SK-N-SH (cell line): ENCODE results near the gene C17orf50. TPM values are rescaled to one million over a fixed set of nuclear protein-coding genes. Genes with fewer than 3 reads are reported as not detected.

Experiments
- CTCF ChIA-PET: fragments of 300-600, 350-600 bp; formaldehyde crosslinking; extraction: SDS; loops from one replicate; lab custom pipeline; 2021; lab: Yijun Ruan, JAX
- POLR2A ChIA-PET: fragments of 350-600 bp; sonication (Branson Sonifier 250); formaldehyde crosslinking; extraction: SDS; loops from one replicate; lab custom pipeline; 2020; ENCODE audit warnings: antibody characterized with exemption, inconsistent platforms; lab: Yijun Ruan, JAX
- DNase-seq: peaks from one replicate; pipeline ENCODE4 v3.0.0; 2012
- H2AFZ ChIP-seq: fragments of 200-600 bp; sonication (generic); 2 replicates; pipeline ENCODE4 v1.8.1; 2016; ENCODE audit warnings: antibody characterized with exemption, mild to moderate bottlenecking, low read depth
- H3F3A ChIP-seq: fragments of 200-600 bp; sonication (generic); replicated peaks from 2 replicates; pipeline ENCODE3; 2016; ENCODE audit warnings: antibody characterized with exemption, mild to moderate bottlenecking; ENCODE audit not compliant: insufficient read depth
- H3K27ac ChIP-seq, 2 experiments: fragments of 200-500 bp in 1 of 2; fragments of 200-600 bp in 1 of 2; sonication (Bioruptor generic) in 1 of 2; sonication (generic), shearing (Covaris generic) in 1 of 2; 2 replicates each; pipeline versions ENCODE4 v1.5.1 to v1.6.1; 2014 to 2016; ENCODE audit warnings: low read depth in 2 of 2, inconsistent platforms in 1 of 2, low read length in 1 of 2, mild to moderate bottlenecking in 1 of 2, mixed read lengths in 1 of 2
- H3K27me3 ChIP-seq: fragments of 200-600 bp; sonication (generic), shearing (Covaris generic); 2 replicates; pipeline ENCODE4 v1.6.1; 2016; ENCODE audit warnings: mixed run types; ENCODE audit not compliant: insufficient read depth
- H3K36me3 ChIP-seq, 2 experiments: fragments of 200-500 bp in 1 of 2; fragments of 200-600 bp in 1 of 2; sonication (Bioruptor generic) in 1 of 2; sonication (generic) in 1 of 2; replicated peaks in 1 of 2; 2 replicates each; pipeline versions ENCODE3 to v1.5.1; 2014 to 2016; ENCODE audit warnings: low read length in 1 of 2, mild to moderate bottlenecking in 1 of 2; ENCODE audit not compliant: insufficient read depth in 2 of 2, control insufficient read depth in 1 of 2
- H3K4me1 ChIP-seq, 2 experiments: fragments of 200-500 bp in 1 of 2; fragments of 200-600 bp in 1 of 2; sonication (Bioruptor generic) in 1 of 2; sonication (generic), shearing (Covaris generic) in 1 of 2; 2 replicates each; pipeline versions ENCODE4 v1.5.1 to v1.6.1; 2014 to 2016; ENCODE audit warnings: low read depth in 1 of 2, low read length in 1 of 2, mixed run types in 1 of 2; ENCODE audit not compliant: insufficient read depth in 2 of 2, control insufficient read depth in 1 of 2
- H3K4me2 ChIP-seq: fragments of 200-600 bp; sonication (generic), shearing (Covaris generic); 2 replicates; pipeline ENCODE4 v1.6.1; 2017; ENCODE audit warnings: mixed run types
- H3K4me3 ChIP-seq, 2 experiments: fragments of 200-500 bp in 1 of 2; fragments of 200-600 bp in 1 of 2; sonication (Bioruptor generic) in 1 of 2; sonication (generic), shearing (Covaris generic) in 1 of 2; 2 replicates each; pipeline versions ENCODE4 v1.5.1 to v1.8.1; 2014 to 2016; ENCODE audit warnings: low read depth in 2 of 2, inconsistent platforms in 1 of 2, low read length in 1 of 2, mild to moderate bottlenecking in 1 of 2, mixed read lengths in 1 of 2, moderate library complexity in 1 of 2
- H3K79me2 ChIP-seq: fragments of 200-600 bp; sonication (generic); 2 replicates; pipeline ENCODE4 v1.8.1; 2017; ENCODE audit warnings: mild to moderate bottlenecking; ENCODE audit not compliant: insufficient read depth
- H3K9ac ChIP-seq: fragments of 200-600 bp; sonication (generic); 2 replicates; pipeline ENCODE4 v1.6.1; 2017; ENCODE audit warnings: mixed run types
- H3K9me2 ChIP-seq: fragments of 200-600 bp; sonication (generic); 2 replicates; pipeline ENCODE4 v1.6.1; 2017; ENCODE audit warnings: mixed run types
- H3K9me3 ChIP-seq: fragments of 200-600 bp; sonication (generic); 2 replicates; pipeline ENCODE4 v1.6.1; 2017; ENCODE audit warnings: mixed run types, mild to moderate bottlenecking, moderate library complexity
- H4K20me1 ChIP-seq: fragments of 200-600 bp; sonication (generic); 2 replicates; pipeline ENCODE4 v1.6.1; 2017; ENCODE audit warnings: mild to moderate bottlenecking, mixed run types; ENCODE audit not compliant: insufficient read depth
- CTCF ChIP-seq: fragments of 200-600 bp; sonication (generic); IDR thresholded peaks from 2 replicates; pipeline ENCODE4 v1.6.1; 2017; ENCODE audit warnings: antibody characterized with exemption, mild to moderate bottlenecking, moderate library complexity
- EP300 ChIP-seq, 2 experiments: IDR thresholded peaks; 2 replicates each; pipeline versions ENCODE4 v1.4.0 to v1.6.1; 2012; ENCODE audit warnings: borderline replicate concordance in 1 of 2, low read depth in 1 of 2, low read length in 1 of 2
- GATA2 ChIP-seq: sonication (generic); formaldehyde crosslinking; IDR thresholded peaks from 2 replicates; pipeline ENCODE4 v1.5.0; 2020; ENCODE audit warnings: mild to moderate bottlenecking, missing genetic modification reagents
- NFIC ChIP-seq: IDR thresholded peaks from 2 replicates; pipeline ENCODE4 v1.4.0; 2012; ENCODE audit warnings: borderline replicate concordance
- RAD21 ChIP-seq: IDR thresholded peaks from 2 replicates; pipeline ENCODE4 v1.6.1; 2012; ENCODE audit warnings: mild to moderate bottlenecking, low read length
- SMC3 ChIP-seq: IDR thresholded peaks from 2 replicates; pipeline ENCODE4 v1.6.1; 2012; ENCODE audit warnings: low read depth, low read length, improper control_type of control experiment
- USF1 ChIP-seq: IDR thresholded peaks from 2 replicates; pipeline ENCODE4 v1.4.0; 2012; ENCODE audit warnings: low read depth, borderline replicate concordance
- WGBS: methylation state at CpG from one replicate; pipeline ENCODE4 v1.1.6; 2017; ENCODE audit warnings: low lambda C conversion rate; 5-methylcytosine and 5-hydroxymethylcytosine counted together
- polyA plus RNA-seq, 3 experiments: library from polyadenylated mRNA; depleted of rRNA; stranded (reverse); fragments of >200 nt; gene quantifications; 2 replicates each; pipeline ENCODE4 v1.2.3, GENCODE V29; 2012

Gene C17orf50
- polyA plus RNA-seq, 1 of the 3 experiments (the other 2 are of a cell fraction) = 0.05 TPM

DNA sequence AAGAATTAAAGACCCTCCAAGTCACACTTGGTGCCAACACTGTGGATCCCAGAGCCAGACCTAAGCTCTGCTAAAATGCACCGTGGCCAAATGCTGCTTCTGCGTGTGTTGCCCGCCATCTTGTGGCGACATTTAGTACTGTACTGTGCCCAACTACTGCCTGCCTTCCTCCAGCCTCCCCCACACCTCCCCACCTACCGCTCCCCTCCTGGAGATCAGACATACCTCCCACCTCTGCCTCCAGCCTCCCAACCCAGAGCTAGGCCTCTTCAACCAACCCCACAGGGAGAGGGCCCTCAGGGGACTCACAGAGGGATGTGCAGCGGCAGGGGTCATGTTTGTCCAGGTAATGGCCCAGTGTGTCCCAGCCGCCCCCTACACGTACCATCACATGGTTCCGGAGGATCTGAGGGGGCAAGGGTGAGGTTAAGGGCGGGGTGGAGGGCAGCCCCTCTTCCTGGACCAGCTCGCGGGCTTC is 13.1 kb upstream of the C17orf50 start:
- ChIA-PET CTCF (interaction anchor here (0.6 to 10.4 kb wide), 75 partner anchors 8 to 441 kb away, joined by 3 to 275 read pairs (median 7); partner anchors contain the start of genes AP2B1, C17orf50, PEX12 and RASL10B), POLR2A (interaction anchor here (1.4 kb wide), 1 partner anchor 134 kb away, joined by 7 read pairs; no protein-coding TSS in a partner anchor)
- H3K4me3 ChIP-seq = no peak overlapping the region; a peak in 1 of 4 replicates
- H3K4me1 ChIP-seq = peaks cover 0 to 15% of the 10 kb centered on the region in 2 experiments; a peak in 1 of 4 replicates
- H4K20me1 ChIP-seq = no peaks in the 10 kb centered on the region
- no peaks in the 10 kb centered on the region for H3K9me3 ChIP-seq
- WGBS = 31% methylated on average over 10 of the region's 12 CpGs
- H3F3A ChIP-seq = no peaks in the 10 kb centered on the region
- no peak overlapping the region for H3K9ac ChIP-seq
- TF ChIP-seq CTCF (peak; percentile 83), NFIC (no peak), RAD21 (peak; percentile 98), GATA2 (CRISPR knock-in tag) (no peak), SMC3 (peak; percentile 91), USF1 (no peak)
- TF ChIP-seq, all 33 proteins: peak for 3
- DNase-seq = peak; percentile 89
- Histone ChIP-seq H3K9me2 (no peaks in the 10 kb centered on the region), H3K27me3 (peaks cover 11% of the 10 kb centered on the region), H3K4me2 (no peak overlapping the region), H2AFZ (no peak overlapping the region), H3K36me3 (no peaks in the 10 kb centered on the region), H3K27ac (no peak overlapping the region), H3K79me2 (no peaks in the 10 kb centered on the region)

DNA sequence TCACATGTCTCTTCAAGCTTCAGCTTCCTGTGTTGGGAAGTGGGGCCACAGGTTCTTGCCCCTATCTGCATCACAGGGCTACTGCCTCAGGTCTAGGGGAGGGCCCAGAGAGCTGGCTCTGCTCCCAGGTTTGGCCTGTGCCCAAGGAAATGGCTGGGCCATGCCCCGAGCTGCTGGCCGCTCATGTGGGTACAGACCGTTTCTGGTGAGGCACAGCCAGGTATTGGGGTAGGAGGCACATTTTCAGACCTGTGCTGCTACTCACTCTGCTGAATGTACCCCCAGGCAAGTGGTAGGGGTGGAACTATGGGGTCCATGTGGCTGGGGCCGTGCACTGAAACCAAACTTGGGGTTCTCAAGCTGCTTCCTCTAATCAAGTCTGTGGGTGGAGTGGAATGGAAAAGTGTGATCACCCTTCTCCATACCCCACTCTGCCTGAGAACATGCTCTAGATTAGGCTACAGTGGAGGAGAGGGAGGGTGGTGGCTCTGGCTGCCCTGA is 12.3 kb upstream of the C17orf50 start:
- POLR2A ChIA-PET = interaction anchor here (0.5 to 1.4 kb wide), 2 partner anchors 41 to 135 kb away, joined by 5 to 7 read pairs; no protein-coding TSS in a partner anchor
- 35% methylated on average over 4 of the region's 4 CpGs for WGBS
- H3K79me2 ChIP-seq = no peaks in the 10 kb centered on the region
- no peak overlapping the region for H2AFZ ChIP-seq
- H3K27ac ChIP-seq = no peak overlapping the region
- H3K9me2 ChIP-seq = no peaks in the 10 kb centered on the region
- peaks cover 0 to 21% of the 10 kb centered on the region in 2 experiments; a peak in 1 of 4 replicates for H3K4me1 ChIP-seq
- CTCF ChIA-PET = interaction anchor here (0.8 to 10.4 kb wide), 36 partner anchors 9 to 437 kb away, joined by 3 to 275 read pairs (median 11); partner anchors contain the start of genes C17orf50, PEX12, RASL10B and SLFN14
- H3K36me3 ChIP-seq = no peaks in the 10 kb centered on the region
- no peak overlapping the region for H3K4me2 ChIP-seq
- peaks cover 11% of the 10 kb centered on the region for H3K27me3 ChIP-seq
- H3K9ac ChIP-seq = no peak overlapping the region
- no peaks in the 10 kb centered on the region for H3K9me3 ChIP-seq
- no peak overlapping the region for H3K4me3 ChIP-seq
- H4K20me1 ChIP-seq = no peaks in the 10 kb centered on the region
- peak; percentile 54 for DNase-seq
- TF ChIP-seq NFIC (0 out of 2 replicates have a peak, but pooled peaks have one; percentile 24), EP300 (IDR thresholded peaks at IDR 0.05; ENCODE audit: borderline replicate concordance in 1 of 2, low read depth in 1 of 2, low read length in 1 of 2) (no peak)
- no peaks in the 10 kb centered on the region for H3F3A ChIP-seq
